ENCODE results near the gene SAMHD1. TPM values are rescaled to one million over a fixed set of nuclear protein-coding genes. Genes with fewer than 3 reads are reported as not detected.
"Not testable (repeated sequence)": the region's sequence is repeated elsewhere in the genome, so short reads cannot be mapped to it uniquely, and the experiment has no call there.

SAMHD1 gene
- total and polyA plus RNA-seq, 4 donors = 85.0 to 165 (median 127) TPM

- 79 to 87% methylated on average over 3 of the region's 3 CpGs for WGBS, 2 donors
- DNase-seq (no peak), ATAC-seq (ENCODE audit: low FRiP score) (no peak)
- H3K27me3 ChIP-seq (ENCODE audit: control insufficient read depth in 1 of 2, insufficient read depth in 2 of 2, low read length in 1 of 2) = no peaks in the 10 kb centered on the region
- no peak overlapping the region for H3K4me3 ChIP-seq (ENCODE audit: low read length in 2 of 2)
- no peaks in the 10 kb centered on the region for H3K4me1 ChIP-seq (ENCODE audit: control insufficient read depth in 1 of 2, insufficient read depth in 2 of 2, low read length in 2 of 2)
- no peaks in the 10 kb centered on the region for H3K36me3 ChIP-seq (ENCODE audit: control insufficient read depth in 1 of 2, insufficient read depth in 2 of 2, low read length in 1 of 2)
- intact Hi-C loops (cut with DNase I) = no loop called here
- no peak overlapping the region for H3K27ac ChIP-seq (ENCODE audit: low read depth in 1 of 2, low read length in 2 of 2)
- H3K9me3 ChIP-seq (ENCODE audit: control insufficient read depth, low read length) = no peaks in the 10 kb centered on the region
Observed at GRCh38 chr20:36988494-36988966, 37.0 kb upstream of the SAMHD1 start.

- 64 to 75% methylated on average over 6 of the region's 6 CpGs for WGBS, 2 donors
- no peak for DNase-seq
- Histone ChIP-seq H3K4me3 (ENCODE audit: low read length in 2 of 2) (no peak overlapping the region), H3K36me3 (ENCODE audit: control insufficient read depth in 1 of 2, insufficient read depth in 2 of 2, low read length in 1 of 2) (no peaks in the 10 kb centered on the region), H3K27me3 (ENCODE audit: control insufficient read depth in 1 of 2, insufficient read depth in 2 of 2, low read length in 1 of 2) (no peaks in the 10 kb centered on the region), H3K4me1 (ENCODE audit: control insufficient read depth in 1 of 2, insufficient read depth in 2 of 2, low read length in 2 of 2) (no peaks in the 10 kb centered on the region), H3K9me3 (ENCODE audit: control insufficient read depth, low read length) (no peaks in the 10 kb centered on the region), H3K27ac (ENCODE audit: low read depth in 1 of 2, low read length in 2 of 2) (no peak overlapping the region)
- no peak for ATAC-seq (ENCODE audit: low FRiP score)
- intact Hi-C loops (cut with DNase I) = no loop called here
Observed at GRCh38 chr20:36984257-36984638, 32.7 kb upstream of the SAMHD1 start.

GRCh38 chr20:36975099-36975818 is 23.8 kb upstream of the SAMHD1 start:
- H3K27ac ChIP-seq (ENCODE audit: low read depth in 1 of 2, low read length in 2 of 2) = no peak overlapping the region
- no peaks in the 10 kb centered on the region for H3K4me1 ChIP-seq (ENCODE audit: control insufficient read depth in 1 of 2, insufficient read depth in 2 of 2, low read length in 2 of 2)
- no peak overlapping the region for H3K4me3 ChIP-seq (ENCODE audit: low read length in 2 of 2)
- ATAC-seq (ENCODE audit: low FRiP score) (no peak), DNase-seq (no peak)
- H3K36me3 ChIP-seq (ENCODE audit: control insufficient read depth in 1 of 2, insufficient read depth in 2 of 2, low read length in 1 of 2) = no peaks in the 10 kb centered on the region
- no peaks in the 10 kb centered on the region for H3K27me3 ChIP-seq (ENCODE audit: control insufficient read depth in 1 of 2, insufficient read depth in 2 of 2, low read length in 1 of 2)
- WGBS, 2 donors = 77 to 84% methylated on average over 3 of the region's 3 CpGs
- no peaks in the 10 kb centered on the region for H3K9me3 ChIP-seq (ENCODE audit: control insufficient read depth, low read length)
- intact Hi-C loops (cut with DNase I) = no loop called here

GRCh38 chr20:36974660-36975059 is 23.2 kb upstream of the SAMHD1 start:
- H3K27ac ChIP-seq (ENCODE audit: low read depth in 1 of 2, low read length in 2 of 2) = no peak overlapping the region
- intact Hi-C loops (cut with DNase I) = no loop called here
- H3K4me1 ChIP-seq (ENCODE audit: control insufficient read depth in 1 of 2, insufficient read depth in 2 of 2, low read length in 2 of 2) = no peaks in the 10 kb centered on the region
- no peaks in the 10 kb centered on the region for H3K36me3 ChIP-seq (ENCODE audit: control insufficient read depth in 1 of 2, insufficient read depth in 2 of 2, low read length in 1 of 2)
- ATAC-seq (ENCODE audit: low FRiP score) = no peak
- DNase-seq = no peak
- no peaks in the 10 kb centered on the region for H3K9me3 ChIP-seq (ENCODE audit: control insufficient read depth, low read length)
- no peak overlapping the region for H3K4me3 ChIP-seq (ENCODE audit: low read length in 2 of 2)
- H3K27me3 ChIP-seq (ENCODE audit: control insufficient read depth in 1 of 2, insufficient read depth in 2 of 2, low read length in 1 of 2) = no peaks in the 10 kb centered on the region
- 90 to 95% methylated on average over 3 of the region's 3 CpGs for WGBS, 2 donors

- Histone ChIP-seq H3K9me3 (ENCODE audit: control insufficient read depth, low read length) (no peaks in the 10 kb centered on the region), H3K36me3 (ENCODE audit: control insufficient read depth in 1 of 2, insufficient read depth in 2 of 2, low read length in 1 of 2) (no peaks in the 10 kb centered on the region), H3K4me1 (ENCODE audit: control insufficient read depth in 1 of 2, insufficient read depth in 2 of 2, low read length in 2 of 2) (no peaks in the 10 kb centered on the region), H3K27me3 (ENCODE audit: control insufficient read depth in 1 of 2, insufficient read depth in 2 of 2, low read length in 1 of 2) (no peaks in the 10 kb centered on the region), H3K4me3 (ENCODE audit: low read length in 2 of 2) (no peak overlapping the region), H3K27ac (ENCODE audit: low read depth in 1 of 2, low read length in 2 of 2) (no peak overlapping the region)
- ATAC-seq (ENCODE audit: low FRiP score) (no peak), DNase-seq (no peak)
- WGBS, 2 donors = 64 to 68% methylated on average over 1 of the region's 1 CpG
- intact Hi-C loops (cut with DNase I) = no loop called here
Observed at GRCh38 chr20:36971103-36971502, 19.6 kb upstream of the SAMHD1 start.

GRCh38 chr20:36969478-36970186 is 18.1 kb upstream of the SAMHD1 start:
- ATAC-seq (ENCODE audit: low FRiP score) (no peak), DNase-seq (no peak)
- Histone ChIP-seq H3K36me3 (ENCODE audit: control insufficient read depth in 1 of 2, insufficient read depth in 2 of 2, low read length in 1 of 2) (no peaks in the 10 kb centered on the region), H3K9me3 (ENCODE audit: control insufficient read depth, low read length) (no peaks in the 10 kb centered on the region), H3K4me3 (ENCODE audit: low read length in 2 of 2) (no peak overlapping the region), H3K4me1 (ENCODE audit: control insufficient read depth in 1 of 2, insufficient read depth in 2 of 2, low read length in 2 of 2) (no peaks in the 10 kb centered on the region), H3K27me3 (ENCODE audit: control insufficient read depth in 1 of 2, insufficient read depth in 2 of 2, low read length in 1 of 2) (no peaks in the 10 kb centered on the region), H3K27ac (ENCODE audit: low read depth in 1 of 2, low read length in 2 of 2) (no peak overlapping the region)
- 68 to 71% methylated on average over 10 of the region's 10 CpGs for WGBS, 2 donors
- intact Hi-C loops (cut with DNase I) = no loop called here

- H3K9me3 ChIP-seq (ENCODE audit: control insufficient read depth, low read length) = no peaks in the 10 kb centered on the region
- DNase-seq (no peak), ATAC-seq (ENCODE audit: low FRiP score) (no peak)
- intact Hi-C loops (cut with DNase I) = no loop called here
- no peak overlapping the region for H3K27ac ChIP-seq (ENCODE audit: low read depth in 1 of 2, low read length in 2 of 2)
- H3K4me1 ChIP-seq (ENCODE audit: control insufficient read depth in 1 of 2, insufficient read depth in 2 of 2, low read length in 2 of 2) = no peaks in the 10 kb centered on the region
- no peaks in the 10 kb centered on the region for H3K27me3 ChIP-seq (ENCODE audit: control insufficient read depth in 1 of 2, insufficient read depth in 2 of 2, low read length in 1 of 2)
- H3K36me3 ChIP-seq (ENCODE audit: control insufficient read depth in 1 of 2, insufficient read depth in 2 of 2, low read length in 1 of 2) = no peaks in the 10 kb centered on the region
- H3K4me3 ChIP-seq (ENCODE audit: low read length in 2 of 2) = no peak overlapping the region
- 90 to 92% methylated on average over 4 of the region's 4 CpGs for WGBS, 2 donors
Observed at GRCh38 chr20:36969051-36969450, 17.5 kb upstream of the SAMHD1 start.

GRCh38 chr20:36967636-36968035 is 16.1 kb upstream of the SAMHD1 start:
- ATAC-seq (ENCODE audit: low FRiP score) (no peak), DNase-seq (no peak)
- whole genome bisulfite sequencing, 2 donors = 90 to 94% methylated on average over 5 of the region's 5 CpGs
- Histone ChIP-seq H3K4me1 (ENCODE audit: control insufficient read depth in 1 of 2, insufficient read depth in 2 of 2, low read length in 2 of 2) (no peaks in the 10 kb centered on the region), H3K4me3 (ENCODE audit: low read length in 2 of 2) (no peak overlapping the region), H3K36me3 (ENCODE audit: control insufficient read depth in 1 of 2, insufficient read depth in 2 of 2, low read length in 1 of 2) (no peaks in the 10 kb centered on the region), H3K9me3 (ENCODE audit: control insufficient read depth, low read length) (no peaks in the 10 kb centered on the region), H3K27me3 (ENCODE audit: control insufficient read depth in 1 of 2, insufficient read depth in 2 of 2, low read length in 1 of 2) (no peaks in the 10 kb centered on the region), H3K27ac (ENCODE audit: low read depth in 1 of 2, low read length in 2 of 2) (no peak overlapping the region)
- intact Hi-C loops (cut with DNase I) = no loop called here

- H3K27ac ChIP-seq (ENCODE audit: low read depth in 1 of 2, low read length in 2 of 2); H3K4me3 ChIP-seq (ENCODE audit: low read length in 2 of 2); H3K36me3 ChIP-seq (ENCODE audit: control insufficient read depth in 1 of 2, insufficient read depth in 2 of 2, low read length in 1 of 2); ATAC-seq (ENCODE audit: low FRiP score); H3K9me3 ChIP-seq (ENCODE audit: control insufficient read depth, low read length); H3K27me3 ChIP-seq (ENCODE audit: control insufficient read depth in 1 of 2, insufficient read depth in 2 of 2, low read length in 1 of 2); intact Hi-C loops (cut with DNase I); H3K4me1 ChIP-seq (ENCODE audit: control insufficient read depth in 1 of 2, insufficient read depth in 2 of 2, low read length in 2 of 2); DNase-seq: not testable (repeated sequence)
- 94 to 97% methylated on average over 3 of the region's 3 CpGs for WGBS, 2 donors
Observed at GRCh38 chr20:36966965-36967364, 15.5 kb upstream of the SAMHD1 start.

All from aorta (tissue), 5 donors.